GM21576 (cell line): Measurements from ENCODE around the gene INSL3.

ENCODE experiments used
- ATAC-seq: cut with Tn5 transposase; IDR thresholded peaks from one replicate; pipeline ENCODE4 v1.9.1; 2021; ENCODE audit warnings: mild to moderate bottlenecking, moderate library complexity; ENCODE audit not compliant: unreplicated experiment

Gene INSL3

GRCh38 chr19:17847538-17848366 is 26.4 kb upstream of the INSL3 start, which contains the start of gene JAK3:
TSS of gene JAK3 (minus strand) at chr19:17847982. CDS start at chr19:17844417, 3,565 bp downstream.
- peak; percentile 45 for ATAC-seq

GRCh38 chr19:17846146-17846545 is 24.8 kb upstream of the INSL3 start:
- ATAC-seq = no peak

- no peak for ATAC-seq
These were observed 22.7 kb upstream of the INSL3 start for GRCh38 chr19:17843908-17844490.

GRCh38 chr19:17843292-17843827 is 22.0 kb upstream of the INSL3 start:
- no peak for ATAC-seq

- ATAC-seq = no peak
These were observed 21.5 kb upstream of the INSL3 start for GRCh38 chr19:17842663-17843291.

- ATAC-seq = no peak
These were observed 20.7 kb upstream of the INSL3 start for GRCh38 chr19:17841810-17842662.

- no peak for ATAC-seq
These were observed 20.1 kb upstream of the INSL3 start for GRCh38 chr19:17841371-17841809.

- ATAC-seq = no peak
These were observed 18.7 kb upstream of the INSL3 start for GRCh38 chr19:17840019-17840418.

GRCh38 chr19:17837972-17838371 is 16.7 kb upstream of the INSL3 start:
- no peak for ATAC-seq

GRCh38 chr19:17836530-17836929 is 15.2 kb upstream of the INSL3 start:
- no peak for ATAC-seq

GRCh38 chr19:17835182-17836006 is 14.1 kb upstream of the INSL3 start:
- no peak for ATAC-seq

GRCh38 chr19:17834350-17835181 is 13.2 kb upstream of the INSL3 start:
- no peak for ATAC-seq

- no peak for ATAC-seq
These were observed 11.3 kb upstream of the INSL3 start for GRCh38 chr19:17832443-17833208.

GRCh38 chr19:17831419-17831888 is 10.1 kb upstream of the INSL3 start:
- ATAC-seq = no peak

GRCh38 chr19:17830567-17831418 is 9.5 kb upstream of the INSL3 start:
- ATAC-seq = no peak

GRCh38 chr19:17829855-17830566 is 8.7 kb upstream of the INSL3 start:
- no peak for ATAC-seq
